WTC11 (cell line): ENCODE results near the gene ARHGAP26.

ENCODE experiments used
- ATF6 ChIP-seq: sonication (generic); formaldehyde crosslinking; IDR thresholded peaks from 2 replicates; pipeline ENCODE4 v1.8.1; 2023; ENCODE audit warnings: mild to moderate bottlenecking, missing genetic modification reagents
- CTCF ChIP-seq: fragments of 200-600 bp; IDR thresholded peaks from 2 replicates; pipeline ENCODE4 v1.8.0; 2022; ENCODE audit warnings: antibody characterized with exemption
- TCF7 ChIP-seq: sonication (generic); formaldehyde crosslinking; IDR thresholded peaks from 2 replicates; pipeline ENCODE4 v1.8.0; 2022; ENCODE audit warnings: mild to moderate bottlenecking, low read depth, missing genetic modification reagents, moderate library complexity

GRCh38 chr5:143156572-143156971 is 386.4 kb downstream of the ARHGAP26 start:
- TF ChIP-seq TCF7 (no peak), ATF6 (CRISPR knock-in tag) (no peak), CTCF (no peak)
